GM19328 (cell line): ENCODE results near the gene RDH14.

Experiments used
- ATAC-seq: cut with Tn5 transposase; IDR thresholded peaks from one replicate; pipeline ENCODE4 v1.9.1; 2021; ENCODE audit warnings: mild to moderate bottlenecking, moderate library complexity; ENCODE audit not compliant: unreplicated experiment

Gene RDH14

DNA sequence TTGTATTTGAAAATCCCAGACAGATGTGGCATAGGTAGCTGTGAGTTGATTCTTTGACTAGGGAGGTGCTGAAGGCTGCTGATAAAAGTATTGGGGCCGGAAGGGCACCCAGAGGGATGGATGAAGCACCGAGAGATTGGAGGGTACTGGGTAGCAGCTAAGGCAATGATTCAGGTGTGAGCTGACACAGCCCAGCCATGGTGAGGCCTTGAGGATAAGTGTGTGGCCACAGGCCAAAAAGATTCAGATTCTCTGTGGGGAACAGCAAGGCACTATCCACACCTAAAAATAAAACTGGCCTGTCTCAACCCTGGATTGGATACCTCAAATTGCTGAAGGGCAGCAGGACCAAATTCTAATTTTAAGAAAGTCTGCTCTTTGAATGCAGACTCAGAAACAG, 35.2 kb downstream of the RDH14 start:
- no peak for ATAC-seq

DNA sequence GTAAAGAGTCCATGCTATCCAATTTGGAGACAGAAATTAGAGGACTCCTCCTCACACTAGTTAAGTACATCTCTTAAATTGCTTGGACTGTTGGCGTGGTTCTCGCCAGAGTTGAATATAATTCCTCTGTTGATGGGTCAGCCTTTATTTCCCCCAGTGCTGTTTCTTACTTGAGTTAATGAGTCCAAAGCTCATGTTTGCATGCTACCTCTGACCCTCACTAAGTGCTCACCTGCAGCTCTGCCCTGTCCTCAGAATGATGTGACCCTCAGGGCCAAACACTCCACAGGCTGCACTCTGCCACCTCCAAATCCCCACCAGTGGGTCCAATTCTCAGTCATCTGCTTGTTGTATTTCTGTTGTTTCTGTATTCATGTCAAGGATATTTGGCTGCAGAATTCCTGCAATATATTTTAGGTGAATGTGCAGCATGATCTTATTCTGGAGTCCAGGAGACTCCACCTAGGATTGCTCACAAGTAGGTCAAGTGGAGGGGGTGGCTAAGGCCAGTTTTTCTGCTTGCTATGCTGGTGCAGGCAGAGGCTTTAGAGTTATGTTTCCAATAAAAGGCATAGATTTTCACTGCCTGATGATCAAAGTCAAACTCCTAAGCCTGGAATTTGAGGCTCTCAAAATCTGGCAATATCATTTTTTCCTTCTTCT, 37.8 kb downstream of the RDH14 start:
- no peak for ATAC-seq

DNA sequence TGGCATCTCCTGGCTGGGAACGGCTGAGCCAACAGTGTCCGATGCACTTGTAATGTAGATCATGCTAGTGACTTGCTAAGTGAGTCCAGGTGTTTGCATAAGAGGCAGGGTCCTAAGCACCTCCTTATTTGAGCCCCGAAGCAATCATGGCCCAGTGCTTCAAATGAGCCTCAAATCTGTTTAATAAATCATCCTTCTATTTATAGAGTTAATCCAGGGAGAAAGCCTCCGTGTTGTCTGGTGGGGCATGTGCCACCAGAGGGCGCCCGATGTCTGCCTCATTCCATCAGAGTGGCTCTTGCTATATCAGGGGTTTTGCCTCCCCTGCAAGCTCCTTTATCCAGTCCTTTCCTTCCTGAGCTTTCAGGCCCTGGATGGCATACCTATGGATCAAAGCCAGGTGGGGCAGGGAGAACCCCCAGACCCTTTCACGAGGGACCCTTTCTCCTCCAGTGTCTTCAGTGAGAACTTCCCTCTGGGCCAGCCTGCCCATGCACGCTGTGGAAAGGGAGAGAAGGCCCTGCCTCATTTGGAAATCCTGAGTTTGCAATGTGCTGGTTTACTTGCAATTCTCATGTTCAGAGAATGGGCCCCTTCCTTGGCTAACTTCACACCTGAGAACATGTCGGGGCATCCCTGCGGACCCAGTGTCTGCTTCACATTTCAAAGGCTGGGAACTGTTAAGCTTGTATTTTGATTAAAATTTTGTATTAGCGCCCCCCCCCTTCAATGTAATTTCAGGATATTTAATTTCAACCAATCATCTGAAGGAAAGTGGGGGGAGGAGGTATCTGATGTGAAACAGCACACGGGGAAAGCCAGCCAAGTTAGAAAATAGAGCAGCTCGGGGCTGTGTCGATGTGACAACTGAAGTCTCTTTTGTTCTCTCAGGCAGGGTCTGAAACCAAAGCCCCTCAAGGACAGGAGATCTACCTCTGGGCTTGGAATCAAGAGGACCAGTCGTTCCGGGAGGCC, 39.7 kb downstream of the RDH14 start:
- peak; percentile 62 for ATAC-seq

DNA sequence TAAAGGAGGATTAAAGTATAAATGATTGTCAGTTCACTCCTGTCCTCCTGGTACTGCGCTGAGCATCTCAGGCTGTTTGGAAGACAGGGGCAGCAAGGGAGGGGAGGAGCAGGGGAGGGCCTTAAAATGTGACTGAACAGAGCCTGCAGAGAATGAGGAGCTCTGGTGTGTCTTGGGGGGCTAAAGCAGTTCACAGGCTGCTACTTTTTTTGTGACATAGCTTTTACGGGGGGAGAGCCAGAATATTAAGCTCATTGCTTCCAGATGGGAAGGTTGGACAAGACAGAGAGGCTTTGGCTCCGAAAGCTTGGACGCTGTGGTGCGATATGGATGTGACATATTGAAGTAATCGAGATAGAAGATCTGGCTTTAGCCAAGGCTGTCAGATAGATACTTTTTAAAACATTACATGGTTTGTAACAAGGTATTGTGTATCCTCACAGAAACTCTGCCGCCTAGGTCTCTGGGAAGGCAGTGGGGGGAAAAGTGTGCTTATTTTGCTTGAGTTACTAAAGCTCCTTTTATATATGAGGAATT, 40.5 kb downstream of the RDH14 start:
- ATAC-seq, result no peak

DNA sequence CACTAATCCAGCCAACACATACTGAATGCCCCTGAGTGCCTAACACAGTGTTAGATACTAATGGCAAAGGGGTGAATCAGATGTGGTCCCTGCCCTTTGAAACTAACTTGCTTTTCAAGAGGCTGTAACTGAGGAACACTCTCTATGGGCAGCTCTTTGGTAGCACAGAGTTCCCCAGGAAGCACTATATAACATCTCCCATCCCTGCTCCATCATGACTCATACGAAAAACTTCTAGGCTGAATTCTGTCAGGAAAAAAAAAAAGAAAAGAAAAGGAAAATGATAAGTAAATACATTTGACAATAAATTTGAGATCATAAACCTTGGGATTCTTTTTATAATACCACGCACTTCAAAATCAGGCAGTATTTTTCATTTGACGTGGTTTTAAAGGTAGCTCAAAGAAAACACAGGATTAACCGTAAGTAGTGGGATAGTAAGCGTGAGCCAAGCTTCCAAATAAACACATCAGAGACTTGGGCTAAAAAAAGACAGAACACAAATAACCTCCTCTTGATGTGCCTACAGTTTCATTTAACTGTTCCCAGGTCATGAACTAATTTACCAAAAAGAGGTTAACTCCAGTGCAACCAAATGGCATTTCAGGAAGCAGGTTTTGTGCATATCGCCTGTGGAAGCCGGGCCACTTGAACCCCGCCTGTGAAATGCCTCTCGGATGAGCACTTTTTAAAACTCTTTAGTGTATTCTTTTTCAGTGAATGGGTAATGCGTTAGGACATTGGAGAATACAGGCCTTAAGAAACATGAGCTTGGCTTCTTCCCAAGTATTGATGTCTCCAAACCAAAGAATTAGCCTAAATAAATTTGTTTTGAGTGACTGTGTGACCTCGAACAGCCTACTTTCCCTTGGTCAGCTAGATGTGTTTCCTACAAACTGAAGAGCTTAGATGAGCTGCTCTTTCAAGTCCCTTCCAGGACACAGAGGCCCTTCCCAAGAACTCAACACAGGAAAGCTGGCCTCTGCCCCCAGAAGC, 42.0 kb downstream of the RDH14 start:
- ATAC-seq, result no peak

DNA sequence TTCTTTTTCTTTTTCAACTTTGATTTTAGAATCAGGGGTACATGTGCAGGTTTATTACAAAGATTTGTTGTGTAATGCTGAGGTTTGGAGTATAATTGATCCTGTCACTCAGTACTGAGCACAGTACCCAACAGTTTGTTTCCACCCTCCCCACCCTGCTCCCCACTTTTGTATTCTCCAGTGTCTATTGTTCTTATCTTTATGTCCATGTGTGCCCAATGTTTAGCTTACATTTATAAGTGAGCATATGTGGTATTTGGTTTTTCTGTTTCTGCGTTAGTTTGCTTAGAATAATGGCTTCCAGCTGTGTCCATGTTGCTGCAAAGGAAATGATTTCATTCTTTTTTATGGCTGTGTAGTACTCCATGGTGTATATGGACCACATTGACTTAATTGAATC, 43.1 kb downstream of the RDH14 start:
- no peak for ATAC-seq

DNA sequence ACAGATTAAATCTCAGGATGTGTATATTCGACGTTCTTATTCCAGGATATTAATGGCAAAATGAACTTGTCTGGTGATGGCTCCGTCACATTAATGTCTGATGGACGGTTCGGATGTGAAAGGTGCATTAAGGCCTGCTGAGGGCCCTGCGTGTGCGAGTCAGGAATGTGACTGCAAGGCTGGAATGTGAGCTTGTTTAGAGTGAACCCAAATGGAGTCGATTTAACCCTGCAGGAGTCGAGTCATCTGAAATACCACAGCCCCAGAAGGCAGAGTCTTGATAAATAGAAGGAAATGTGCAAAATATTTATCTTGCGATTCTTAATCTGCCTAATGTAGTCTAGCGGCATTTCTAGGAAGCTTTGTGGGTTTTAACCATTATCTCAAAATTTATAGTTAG, 44.3 kb downstream of the RDH14 start:
- ATAC-seq, result no peak

DNA sequence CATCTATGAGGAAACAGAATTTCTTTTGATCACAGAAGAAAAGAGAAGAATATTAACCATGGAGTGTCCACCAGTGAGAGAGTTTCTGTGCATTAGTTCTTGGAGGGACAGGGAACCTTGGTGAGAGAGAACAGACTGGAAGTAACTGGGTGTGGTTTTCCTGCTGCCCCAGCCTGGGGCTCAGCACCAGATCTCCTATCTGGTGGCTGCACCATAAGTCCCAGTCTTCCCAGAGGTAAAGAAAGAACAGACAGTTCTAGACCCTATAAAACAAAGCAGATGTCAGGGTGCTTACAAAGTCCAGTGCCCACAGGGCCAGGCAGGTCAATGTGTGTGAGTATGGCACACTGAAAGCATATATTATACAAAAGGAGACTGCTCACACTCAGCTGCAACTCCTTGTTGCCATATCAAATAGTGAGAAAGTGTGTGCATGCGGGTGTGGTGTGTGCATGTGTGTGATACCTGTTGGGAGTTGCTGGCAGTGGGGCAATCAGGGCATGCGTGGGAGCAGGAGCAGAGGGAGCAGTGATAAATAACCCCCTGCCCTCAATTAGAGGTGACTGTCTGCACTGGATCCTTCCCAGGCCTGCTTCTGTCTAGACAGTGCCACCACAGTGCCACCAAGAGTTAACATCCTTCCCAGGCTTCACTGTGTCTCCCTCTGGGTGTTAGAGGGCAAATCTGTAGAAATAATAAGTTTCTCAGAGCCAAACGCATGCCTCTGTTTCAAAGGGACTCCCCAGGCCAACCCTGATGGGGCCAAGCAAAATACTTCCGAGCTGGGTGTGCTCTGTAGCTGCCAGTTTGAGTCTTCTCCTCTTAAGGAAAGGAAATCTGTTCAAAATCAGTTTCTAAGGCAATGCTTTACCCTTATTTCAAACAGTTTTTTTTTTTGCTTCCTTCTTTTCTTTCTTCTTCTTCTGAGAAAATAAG, 45.7 kb downstream of the RDH14 start:
- no peak for ATAC-seq

DNA sequence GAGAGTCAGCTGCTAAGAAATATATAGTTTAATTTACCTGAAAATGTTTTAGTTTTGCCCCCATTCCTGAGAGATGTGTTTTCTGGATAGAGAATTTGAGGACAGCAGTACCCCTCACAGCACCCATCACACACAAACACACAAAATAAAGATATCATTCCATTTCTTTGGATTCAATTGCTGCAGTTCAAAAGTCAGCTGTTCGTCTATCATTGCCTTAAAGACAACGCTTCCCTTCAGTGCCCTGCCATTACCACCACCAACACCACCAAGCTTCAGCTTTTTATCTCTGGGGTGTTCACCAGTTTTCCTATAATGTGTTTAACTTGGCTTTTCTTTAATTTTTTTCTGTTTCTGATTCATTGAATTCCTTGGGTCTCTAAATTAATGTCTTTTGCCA, 49.7 kb downstream of the RDH14 start:
- ATAC-seq, result no peak

DNA sequence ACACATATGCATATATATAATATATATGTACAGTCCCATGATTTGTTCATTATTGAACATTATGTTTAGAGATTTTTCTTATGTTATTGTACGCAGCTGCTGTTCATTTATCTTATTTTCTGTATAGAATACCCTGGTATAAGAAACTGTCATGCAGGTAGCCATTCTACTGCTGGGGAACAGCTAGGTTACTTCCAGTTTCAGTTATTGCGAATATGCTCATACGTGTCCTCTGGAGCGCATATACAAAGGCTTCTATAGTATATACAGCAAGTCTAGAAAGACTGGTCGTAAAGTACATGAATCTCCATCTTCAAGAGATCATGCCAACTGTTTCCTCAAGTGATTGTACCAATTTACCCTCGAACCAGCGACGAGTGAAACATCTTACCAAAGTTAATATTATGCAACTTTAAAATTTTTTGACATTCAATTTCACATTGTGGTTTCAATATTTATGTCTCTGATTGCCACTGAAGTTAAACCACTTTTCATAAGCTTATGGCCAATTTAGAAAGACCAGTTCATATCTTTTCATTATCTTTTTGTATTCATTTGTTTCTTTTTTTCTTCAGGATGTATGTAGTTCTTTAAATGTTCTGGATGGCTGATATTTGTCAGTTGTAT, 53.5 kb downstream of the RDH14 start:
- no peak for ATAC-seq

DNA sequence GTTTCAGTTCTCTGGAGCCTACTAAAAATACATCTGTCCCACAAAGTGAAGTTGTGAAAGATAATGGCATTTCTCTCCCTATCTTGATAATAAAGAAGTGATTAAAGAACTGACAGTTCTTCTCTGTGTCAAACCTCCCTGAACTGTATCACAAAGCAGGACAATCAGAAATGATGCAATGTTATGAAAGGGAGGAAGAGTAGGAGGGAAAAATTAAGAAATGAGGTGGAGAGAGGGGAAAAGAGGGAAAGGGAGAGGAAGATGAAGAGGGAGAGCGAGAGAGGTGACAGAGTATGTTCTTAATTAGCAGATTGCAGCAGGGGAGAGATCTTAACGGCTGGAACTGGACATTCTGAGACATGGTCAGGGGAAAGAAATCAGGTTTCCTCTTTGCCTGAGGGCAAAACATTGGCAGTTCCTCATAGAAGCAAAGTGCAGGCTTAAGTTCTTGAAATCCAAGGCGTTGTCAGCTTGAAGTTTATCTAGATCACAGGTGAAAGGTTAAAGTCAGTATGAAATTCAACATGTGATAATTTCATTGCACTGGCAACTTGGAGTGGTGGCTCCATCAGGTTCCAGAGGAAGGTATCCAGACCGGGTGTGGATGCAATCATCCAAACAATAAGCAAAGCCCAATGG, 54.6 kb downstream of the RDH14 start:
- no peak for ATAC-seq
